HG03095 (cell line): ENCODE data around the gene EFNB3.

Experiments
- ATAC-seq: cut with Tn5 transposase; IDR thresholded peaks from one replicate; pipeline ENCODE4 v1.9.1; 2021; ENCODE audit warnings: moderate library complexity; ENCODE audit not compliant: unreplicated experiment

EFNB3 gene

DNA sequence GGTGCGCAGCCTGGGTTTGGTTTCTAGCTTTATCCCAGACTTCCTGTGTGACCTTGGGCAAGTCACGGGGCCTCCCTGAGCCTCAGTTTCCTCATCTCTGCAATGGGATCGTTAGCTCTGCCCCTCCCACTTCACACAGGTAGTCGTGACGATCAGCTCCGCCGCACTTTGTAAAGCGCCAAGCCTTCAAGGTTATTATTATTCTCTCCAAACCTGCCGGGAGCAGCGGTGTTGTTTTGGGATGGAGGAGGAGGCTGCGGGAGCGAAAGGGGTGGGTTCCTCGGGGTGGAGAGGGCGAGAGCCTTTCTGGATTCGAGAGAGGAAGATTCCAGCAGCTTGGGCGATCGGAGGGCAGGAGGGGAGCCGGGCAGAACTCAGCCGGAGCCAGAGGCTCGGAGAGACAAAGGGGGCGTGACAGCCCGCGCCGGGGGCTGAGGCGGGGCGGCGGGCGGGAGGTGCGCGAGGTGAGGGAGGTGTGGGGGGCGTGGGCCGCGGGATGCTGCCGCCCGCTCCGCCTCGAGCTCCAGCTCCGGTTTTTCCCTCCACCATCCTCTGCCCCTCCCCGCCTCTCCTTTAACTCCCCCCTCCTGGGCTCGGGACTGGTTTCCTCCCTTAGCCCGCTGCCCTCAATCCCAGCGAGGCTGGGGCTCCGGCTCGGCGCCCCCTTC is at the start of gene EFNB3:
TSS of gene EFNB3 (plus strand) at position 602 of the 668 bp plus-strand sequence. CDS start 397 bp downstream, outside the sequence.
- no peak for ATAC-seq

GRCh38 chr17:7655541-7655840 is 49.5 kb upstream of the EFNB3 start:
- no peak for ATAC-seq

GRCh38 chr17:7656958-7657609 is 47.9 kb upstream of the EFNB3 start:
- ATAC-seq, result no peak

GRCh38 chr17:7667656-7668406 is 37.2 kb upstream of the EFNB3 start:
- ATAC-seq, result no peak

DNA sequence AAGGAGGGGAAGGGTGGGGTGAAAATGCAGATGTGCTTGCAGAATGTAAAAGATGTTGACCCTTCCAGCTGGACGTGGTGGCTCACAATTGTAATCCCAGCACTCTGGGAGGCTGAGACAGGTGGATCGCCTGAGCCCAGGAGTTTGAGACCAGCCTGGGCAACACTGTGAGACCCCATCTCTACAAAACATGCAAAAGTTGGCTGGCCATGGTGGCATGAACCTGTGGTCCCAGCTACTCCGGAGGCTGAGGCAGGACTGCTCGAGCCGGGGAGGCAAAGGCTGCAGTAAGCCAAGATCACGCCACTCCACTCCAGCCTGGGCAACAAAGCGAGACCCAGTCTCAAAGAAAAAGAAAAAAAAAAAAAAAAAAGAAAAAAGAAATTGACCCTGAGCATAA is 36.5 kb upstream of the EFNB3 start:
- ATAC-seq, result no peak

- ATAC-seq, result no peak
These were observed 31.8 kb upstream of the EFNB3 start for GRCh38 chr17:7673239-7673638.

GRCh38 chr17:7674934-7675333 is 30.1 kb upstream of the EFNB3 start:
- ATAC-seq, result no peak

- ATAC-seq, result no peak
These were observed 28.5 kb upstream of the EFNB3 start for GRCh38 chr17:7676533-7676932.

- no peak for ATAC-seq
These were observed 27.5 kb upstream of the EFNB3 start for GRCh38 chr17:7677388-7678067.

DNA sequence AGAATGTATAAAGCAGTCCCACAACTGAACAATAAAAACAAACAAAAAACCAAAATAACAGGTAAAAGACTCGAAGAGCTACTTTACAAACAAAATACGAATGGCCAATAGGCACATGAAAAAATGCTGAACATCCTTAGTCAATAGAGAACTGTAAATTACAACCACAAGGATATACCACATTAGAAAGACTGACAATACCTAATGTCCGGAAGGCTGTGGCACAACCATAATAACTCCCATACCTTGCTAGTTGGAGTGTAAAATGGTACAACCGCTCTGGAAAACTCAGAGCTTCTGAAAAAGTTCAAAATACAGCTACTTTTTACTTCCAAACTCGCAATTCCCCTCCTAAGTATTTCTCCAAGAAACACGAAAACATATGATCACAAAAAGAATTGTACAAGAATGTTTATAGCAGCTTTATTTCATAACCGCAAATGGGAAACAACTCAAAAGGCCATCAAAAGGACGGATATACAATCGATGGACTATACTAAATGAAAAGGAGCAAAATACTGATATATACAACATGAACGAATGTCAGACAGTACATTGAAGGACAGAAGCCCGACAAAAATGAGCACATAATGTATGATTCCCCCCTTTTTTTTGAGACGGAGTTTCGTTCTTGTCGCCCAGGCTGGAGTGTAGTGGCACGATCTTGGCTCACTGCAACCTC is 20.0 kb upstream of the EFNB3 start:
- ATAC-seq, result no peak

DNA sequence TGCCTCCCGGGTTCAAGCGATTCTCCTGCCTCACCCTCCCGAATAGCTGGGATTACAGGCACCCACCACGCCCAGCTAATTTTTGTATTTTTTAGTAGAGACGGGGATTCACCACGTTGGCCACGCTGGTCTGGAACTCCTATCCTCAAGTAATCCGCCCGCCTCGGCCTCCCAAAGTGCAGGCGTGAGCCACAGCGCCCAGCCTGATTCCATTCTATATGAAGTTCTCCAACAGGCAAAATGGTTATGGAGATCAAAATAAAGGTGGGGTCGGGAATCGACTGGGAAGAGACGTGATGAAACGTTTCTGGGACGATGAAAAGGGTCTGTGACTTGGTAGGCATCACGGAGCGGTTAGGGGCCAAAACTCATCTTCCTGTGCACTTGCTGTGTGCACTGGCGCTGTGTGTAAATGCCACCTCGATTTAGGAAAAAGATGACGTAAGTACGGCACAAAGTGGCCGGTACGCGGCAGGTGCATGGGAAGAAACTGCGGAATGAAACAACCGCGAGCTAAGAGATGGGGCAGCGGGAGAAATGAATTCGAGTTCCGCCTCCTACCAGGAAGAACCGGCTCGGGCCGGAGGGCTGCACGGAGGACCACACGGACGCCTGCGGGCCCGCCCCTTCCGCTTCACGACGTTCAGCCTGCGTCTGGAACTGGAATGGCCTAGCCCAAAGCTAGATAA is 19.3 kb upstream of the EFNB3 start:
- ATAC-seq, result peak; percentile 46

- peak; percentile 35 for ATAC-seq
These were observed 18.6 kb upstream of the EFNB3 start for GRCh38 chr17:7686222-7687071.

DNA sequence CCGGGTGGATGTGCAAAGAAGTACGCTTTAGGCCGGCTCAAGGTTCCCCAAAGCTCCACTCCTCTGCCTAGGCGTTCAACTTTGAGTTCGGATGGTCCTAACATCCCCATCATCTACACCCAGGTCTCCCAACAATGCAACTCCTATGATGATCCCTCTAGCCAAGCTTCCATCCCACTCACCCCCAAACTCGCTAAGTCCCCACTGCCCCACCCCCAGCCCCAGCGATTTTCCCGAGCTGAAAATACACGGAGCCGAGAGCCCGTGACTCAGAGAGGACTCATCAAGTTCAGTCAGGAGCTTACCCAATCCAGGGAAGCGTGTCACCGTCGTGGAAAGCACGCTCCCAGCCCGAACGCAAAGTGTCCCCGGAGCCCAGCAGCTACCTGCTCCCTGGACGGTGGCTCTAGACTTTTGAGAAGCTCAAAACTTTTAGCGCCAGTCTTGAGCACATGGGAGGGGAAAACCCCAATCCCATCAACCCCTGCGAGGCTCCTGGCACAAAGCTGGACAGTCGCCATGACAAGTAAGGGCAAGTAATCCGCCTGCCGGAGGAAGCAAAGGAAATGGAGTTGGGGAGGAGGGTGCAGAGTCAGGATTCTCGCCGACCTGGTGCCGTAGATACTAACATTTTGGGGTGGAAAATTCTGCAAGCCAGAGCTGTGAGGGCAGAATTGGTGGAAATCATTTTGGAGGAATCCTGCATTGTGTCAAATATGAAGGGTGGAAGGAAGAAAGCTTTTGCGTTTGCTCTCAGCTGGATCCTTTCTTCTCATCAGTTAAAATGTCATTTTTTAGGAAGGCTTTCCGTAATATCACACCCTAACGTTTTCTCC is 17.7 kb upstream of the EFNB3 start, which contains the start of gene TP53:
TSS of gene TP53 (minus strand) at position 419 of the 836 bp plus-strand sequence. CDS start 10,896 bp downstream, outside the sequence.
- no peak for ATAC-seq

DNA sequence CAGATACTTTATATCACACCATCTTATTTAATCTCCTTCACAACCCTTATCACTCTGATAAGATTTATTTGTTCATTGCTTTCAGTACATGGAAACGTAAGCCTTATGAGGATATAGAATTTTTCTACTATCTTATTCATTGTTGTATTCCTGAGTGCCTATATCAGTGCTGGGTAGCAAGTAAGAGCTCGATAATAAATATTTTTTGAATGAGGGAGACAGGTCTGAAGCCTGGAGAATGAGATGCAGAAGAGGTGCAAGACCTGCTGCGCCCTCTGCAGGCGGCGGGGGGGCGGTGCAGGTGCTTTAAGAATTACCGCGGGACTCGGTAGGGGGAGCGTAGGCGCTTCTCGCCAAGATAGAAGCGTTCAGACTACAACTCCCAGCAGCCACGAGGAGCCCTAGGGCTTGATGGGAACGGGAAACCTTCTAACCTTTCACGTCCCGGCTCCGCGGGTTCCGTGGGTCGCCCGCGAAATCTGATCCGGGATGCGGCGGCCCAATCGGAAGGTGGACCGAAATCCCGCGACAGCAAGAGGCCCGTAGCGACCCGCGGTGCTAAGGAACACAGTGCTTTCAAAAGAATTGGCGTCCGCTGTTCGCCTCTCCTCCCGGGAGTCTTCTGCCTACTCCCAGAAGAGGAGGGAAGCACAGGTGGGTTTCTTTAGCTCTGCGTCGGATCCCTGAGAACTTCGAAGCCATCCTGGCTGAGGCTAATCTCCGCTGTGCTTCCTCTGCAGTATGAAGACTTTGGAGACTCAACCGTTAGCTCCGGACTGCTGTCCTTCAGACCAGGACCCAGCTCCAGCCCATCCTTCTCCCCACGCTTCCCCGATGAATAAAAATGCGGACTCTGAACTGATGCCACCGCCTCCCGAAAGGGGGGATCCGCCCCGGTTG is 16.8 kb upstream of the EFNB3 start, which contains the start of gene WRAP53:
TSS of gene WRAP53 (plus strand) at position 570 of the 900 bp plus-strand sequence. CDS start at position 742, 172 bp downstream.
- peak; percentile 61 for ATAC-seq

DNA sequence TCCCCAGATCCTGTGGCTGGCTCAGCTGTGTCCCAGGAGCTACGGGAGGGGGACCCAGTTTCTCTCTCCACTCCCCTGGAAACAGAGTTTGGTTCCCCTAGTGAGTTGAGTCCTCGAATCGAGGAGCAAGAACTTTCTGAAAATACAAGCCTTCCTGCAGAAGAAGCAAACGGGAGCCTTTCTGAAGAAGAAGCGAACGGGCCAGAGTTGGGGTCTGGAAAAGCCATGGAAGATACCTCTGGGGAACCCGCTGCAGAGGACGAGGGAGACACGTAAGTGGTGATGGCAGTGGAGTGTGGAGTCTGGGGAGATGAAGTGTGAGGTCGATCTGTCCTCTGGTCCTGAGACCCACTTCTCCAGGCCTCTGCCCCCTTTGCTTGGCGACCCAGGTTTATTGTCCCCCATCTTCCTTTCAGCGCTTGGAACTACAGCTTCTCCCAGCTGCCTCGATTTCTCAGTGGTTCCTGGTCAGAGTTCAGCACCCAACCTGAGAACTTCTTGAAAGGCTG is 16.1 kb upstream of the EFNB3 start:
- no peak for ATAC-seq

GRCh38 chr17:7695586-7695985 is 9.4 kb upstream of the EFNB3 start:
- ATAC-seq, result no peak
